ENCODE measurements around the gene EHBP1L1.

The EHBP1L1 gene

GRCh38 chr11:65585396-65586246, 9.8 kb downstream of the EHBP1L1 start:
- H3K9me3 ChIP-seq (ENCODE audit: control insufficient read depth, insufficient read depth, low read length), result no peaks in the 10 kb centered on the region
- peaks cover 7% of the 10 kb centered on the region for H3K4me1 ChIP-seq (ENCODE audit: control insufficient read depth, insufficient read depth, low read length)
- no peak overlapping the region for H3K9ac ChIP-seq (ENCODE audit: low read depth, low read length)
- no peak overlapping the region for H3K4me3 ChIP-seq (ENCODE audit: low read depth, low read length)
- no peaks in the 10 kb centered on the region for H3K36me3 ChIP-seq (ENCODE audit: control insufficient read depth, insufficient read depth, low read length)
- H3K27me3 ChIP-seq (ENCODE audit: control insufficient read depth, insufficient read depth, low read length), result peaks cover 58% of the 10 kb centered on the region

DNA sequence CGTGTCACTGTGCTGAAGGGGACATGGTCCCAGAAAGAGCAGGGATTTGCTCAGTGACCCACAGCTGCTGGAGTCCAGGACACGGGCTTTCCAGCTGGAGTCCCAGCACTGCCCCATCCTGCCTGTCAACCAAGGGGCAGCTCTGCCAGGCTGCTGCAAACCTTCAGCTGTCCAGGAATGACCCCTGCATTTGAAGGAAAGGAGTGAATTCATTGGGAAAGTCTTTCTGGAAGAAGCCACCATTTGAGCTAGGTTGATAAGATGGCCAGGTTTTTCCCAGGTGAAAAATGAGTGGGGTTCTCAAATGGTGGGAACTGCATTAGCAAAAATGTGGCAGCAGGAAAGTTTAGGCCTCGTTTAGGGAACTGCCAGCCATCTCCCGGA, 10.4 kb downstream of the EHBP1L1 start:
- H3K9ac ChIP-seq (ENCODE audit: low read depth, low read length), result no peak overlapping the region
- H3K27me3 ChIP-seq (ENCODE audit: control insufficient read depth, insufficient read depth, low read length), result peaks cover 62% of the 10 kb centered on the region
- no peaks in the 10 kb centered on the region for H3K9me3 ChIP-seq (ENCODE audit: control insufficient read depth, insufficient read depth, low read length)
- peaks cover 7% of the 10 kb centered on the region for H3K4me1 ChIP-seq (ENCODE audit: control insufficient read depth, insufficient read depth, low read length)
- H3K4me3 ChIP-seq (ENCODE audit: low read depth, low read length), result no peak overlapping the region
- H3K36me3 ChIP-seq (ENCODE audit: control insufficient read depth, insufficient read depth, low read length), result no peaks in the 10 kb centered on the region

DNA sequence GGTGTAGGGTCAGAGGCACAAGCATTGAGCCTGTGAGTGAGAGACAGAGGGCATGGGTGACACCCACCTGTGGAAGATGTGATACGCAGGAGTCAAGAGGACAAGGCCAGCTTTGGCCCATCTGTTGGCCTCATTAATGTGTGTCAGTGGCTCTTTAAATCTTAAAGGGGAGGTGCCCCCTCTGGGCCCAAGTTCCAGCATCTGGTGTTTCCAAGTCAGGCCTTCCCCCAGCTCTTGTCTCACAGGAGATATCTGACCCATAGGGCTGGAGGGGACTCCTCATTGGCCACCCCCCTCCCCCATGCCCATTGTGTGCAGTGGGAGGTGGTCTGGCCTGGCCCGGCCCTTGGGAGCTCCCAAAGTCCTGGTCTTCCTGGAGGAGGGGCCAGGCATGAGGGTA, 10.8 kb downstream of the EHBP1L1 start:
- Histone ChIP-seq H3K27me3 (ENCODE audit: control insufficient read depth, insufficient read depth, low read length) (peaks cover 63% of the 10 kb centered on the region), H3K36me3 (ENCODE audit: control insufficient read depth, insufficient read depth, low read length) (no peaks in the 10 kb centered on the region), H3K9ac (ENCODE audit: low read depth, low read length) (no peak overlapping the region), H3K4me3 (ENCODE audit: low read depth, low read length) (no peak overlapping the region), H3K9me3 (ENCODE audit: control insufficient read depth, insufficient read depth, low read length) (no peaks in the 10 kb centered on the region), H3K4me1 (ENCODE audit: control insufficient read depth, insufficient read depth, low read length) (peaks cover 7% of the 10 kb centered on the region)

DNA sequence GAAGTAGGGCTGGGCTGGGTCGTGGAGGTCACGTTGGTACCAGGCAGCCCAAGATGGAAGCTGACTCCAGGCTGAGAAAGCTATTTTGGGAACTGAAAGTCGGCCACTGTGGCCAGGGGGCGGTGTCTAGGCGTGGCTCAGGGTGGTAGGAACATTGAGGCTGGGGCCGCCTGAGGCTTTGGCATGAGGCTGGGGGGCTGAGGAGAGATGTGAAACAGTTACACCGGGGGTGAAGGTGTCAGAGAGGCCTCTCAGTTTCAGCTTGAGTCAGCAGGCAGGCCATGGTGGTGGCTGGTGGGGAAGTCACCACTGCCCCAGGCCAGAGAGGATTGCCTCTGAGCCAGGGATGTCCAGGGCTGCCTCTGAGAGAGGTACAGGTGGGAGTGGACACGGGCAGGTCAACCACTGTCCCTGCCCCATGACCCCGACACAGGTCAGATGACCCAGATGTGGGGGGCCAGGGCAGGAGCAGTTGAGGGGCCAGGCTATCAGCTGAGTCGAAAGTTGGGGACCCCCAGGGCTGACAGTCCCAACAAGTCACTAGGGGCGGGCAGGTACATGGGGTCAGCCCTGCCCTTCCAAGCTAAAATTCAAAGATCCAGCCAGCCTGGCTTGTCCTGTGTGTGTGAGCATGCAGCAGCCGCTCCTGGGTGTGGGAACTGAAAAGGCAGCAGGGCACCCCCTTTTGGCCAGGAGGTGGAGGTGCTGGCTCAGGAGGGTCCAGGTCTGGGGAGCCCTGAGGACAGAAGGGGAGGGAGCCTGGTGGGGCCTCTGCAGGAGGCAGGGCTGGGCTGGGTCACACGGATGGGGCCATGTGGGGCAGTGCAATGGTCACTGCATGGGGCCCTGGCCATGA, 12.6 kb downstream of the EHBP1L1 start:
- Histone ChIP-seq H3K4me1 (ENCODE audit: control insufficient read depth, insufficient read depth, low read length) (peaks cover 7% of the 10 kb centered on the region), H3K36me3 (ENCODE audit: control insufficient read depth, insufficient read depth, low read length) (no peaks in the 10 kb centered on the region), H3K9ac (ENCODE audit: low read depth, low read length) (no peak overlapping the region), H3K27me3 (ENCODE audit: control insufficient read depth, insufficient read depth, low read length) (peaks cover 57% of the 10 kb centered on the region), H3K4me3 (ENCODE audit: low read depth, low read length) (no peak overlapping the region), H3K9me3 (ENCODE audit: control insufficient read depth, insufficient read depth, low read length) (no peaks in the 10 kb centered on the region)

GRCh38 chr11:65589444-65590239, 13.8 kb downstream of the EHBP1L1 start:
- H3K9ac ChIP-seq (ENCODE audit: low read depth, low read length), result no peak overlapping the region
- H3K4me1 ChIP-seq (ENCODE audit: control insufficient read depth, insufficient read depth, low read length), result peaks cover 7% of the 10 kb centered on the region
- no peaks in the 10 kb centered on the region for H3K9me3 ChIP-seq (ENCODE audit: control insufficient read depth, insufficient read depth, low read length)
- peaks cover 50% of the 10 kb centered on the region for H3K27me3 ChIP-seq (ENCODE audit: control insufficient read depth, insufficient read depth, low read length)
- no peaks in the 10 kb centered on the region for H3K36me3 ChIP-seq (ENCODE audit: control insufficient read depth, insufficient read depth, low read length)
- H3K4me3 ChIP-seq (ENCODE audit: low read depth, low read length), result no peak overlapping the region

GRCh38 chr11:65590240-65590738, 14.4 kb downstream of the EHBP1L1 start:
- Histone ChIP-seq H3K9ac (ENCODE audit: low read depth, low read length) (no peak overlapping the region), H3K36me3 (ENCODE audit: control insufficient read depth, insufficient read depth, low read length) (no peaks in the 10 kb centered on the region), H3K4me3 (ENCODE audit: low read depth, low read length) (no peak overlapping the region)

DNA sequence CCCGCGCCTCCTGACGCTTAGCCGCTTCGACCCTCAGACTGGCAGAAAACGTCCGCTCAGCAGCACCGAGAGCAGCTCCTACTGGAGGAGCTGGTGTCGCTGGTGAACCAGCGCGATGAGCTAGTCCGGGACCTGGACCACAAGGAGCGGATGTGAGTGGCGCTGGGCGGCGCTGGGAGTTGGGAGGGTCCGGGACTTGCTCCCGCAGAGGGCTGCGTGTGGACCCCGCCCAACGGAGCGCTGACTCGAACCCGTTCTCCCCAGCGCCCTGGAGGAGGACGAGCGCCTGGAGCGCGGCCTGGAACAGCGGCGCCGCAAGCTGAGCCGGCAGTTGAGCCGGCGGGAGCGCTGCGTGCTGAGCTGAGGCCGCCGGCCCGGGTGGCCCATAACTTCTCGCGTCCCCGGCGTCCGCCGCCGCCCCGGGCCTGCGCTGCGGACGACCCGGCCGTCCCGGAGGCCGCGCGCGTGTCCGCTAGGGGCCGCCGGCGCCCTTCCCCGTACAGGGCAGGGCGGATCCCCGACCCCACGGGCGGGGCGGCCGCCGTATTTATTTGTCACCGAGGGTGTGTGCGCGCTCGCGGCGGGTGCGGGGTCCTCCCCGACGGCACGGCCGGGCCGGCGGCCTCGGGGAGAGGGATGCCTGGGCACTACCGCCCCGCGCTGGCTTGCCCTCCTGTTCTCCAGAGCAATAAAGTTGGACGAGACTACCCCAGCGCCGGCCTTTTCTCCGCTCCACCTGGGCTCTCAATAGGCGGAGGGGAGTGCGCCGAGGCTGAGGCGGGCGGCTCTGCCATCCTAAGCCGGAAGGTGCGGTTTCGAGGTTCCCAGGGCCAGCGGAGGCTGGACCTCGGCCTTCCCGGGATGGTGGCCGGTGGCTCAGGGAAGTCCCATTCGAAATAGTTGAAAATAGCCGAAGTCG, 16.3 kb downstream of the EHBP1L1 start:
- Histone ChIP-seq H3K9me3 (ENCODE audit: control insufficient read depth, insufficient read depth, low read length) (no peaks in the 10 kb centered on the region), H3K27me3 (ENCODE audit: control insufficient read depth, insufficient read depth, low read length) (peaks cover 31% of the 10 kb centered on the region), H3K36me3 (ENCODE audit: control insufficient read depth, insufficient read depth, low read length) (no peaks in the 10 kb centered on the region), H3K9ac (ENCODE audit: low read depth, low read length) (no peak overlapping the region), H3K4me3 (ENCODE audit: low read depth, low read length) (peak overlapping the region; percentile 63), H3K4me1 (ENCODE audit: control insufficient read depth, insufficient read depth, low read length) (peaks cover 5% of the 10 kb centered on the region)

More at GRCh38 chr11:65590240-65590738, 14.4 kb downstream of the EHBP1L1 start:
- peaks cover 7% of the 10 kb centered on the region for H3K4me1 ChIP-seq (ENCODE audit: control insufficient read depth, insufficient read depth, low read length)
- H3K9me3 ChIP-seq (ENCODE audit: control insufficient read depth, insufficient read depth, low read length), result no peaks in the 10 kb centered on the region
- H3K27me3 ChIP-seq (ENCODE audit: control insufficient read depth, insufficient read depth, low read length), result peaks cover 46% of the 10 kb centered on the region

GRCh38 chr11:65592858-65593517, 17.1 kb downstream of the EHBP1L1 start:
- H3K9ac ChIP-seq (ENCODE audit: low read depth, low read length), result no peak overlapping the region
- no peaks in the 10 kb centered on the region for H3K9me3 ChIP-seq (ENCODE audit: control insufficient read depth, insufficient read depth, low read length)
- H3K4me1 ChIP-seq (ENCODE audit: control insufficient read depth, insufficient read depth, low read length), result peaks cover 3% of the 10 kb centered on the region

GRCh38 chr11:65593518-65594414, 17.9 kb downstream of the EHBP1L1 start:
- Histone ChIP-seq H3K9ac (ENCODE audit: low read depth, low read length) (no peak overlapping the region), H3K36me3 (ENCODE audit: control insufficient read depth, insufficient read depth, low read length) (no peaks in the 10 kb centered on the region), H3K4me3 (ENCODE audit: low read depth, low read length) (no peak overlapping the region), H3K9me3 (ENCODE audit: control insufficient read depth, insufficient read depth, low read length) (no peaks in the 10 kb centered on the region), H3K27me3 (ENCODE audit: control insufficient read depth, insufficient read depth, low read length) (peaks cover 31% of the 10 kb centered on the region), H3K4me1 (ENCODE audit: control insufficient read depth, insufficient read depth, low read length) (no peaks in the 10 kb centered on the region)

More at GRCh38 chr11:65592858-65593517, 17.1 kb downstream of the EHBP1L1 start:
- H3K36me3 ChIP-seq (ENCODE audit: control insufficient read depth, insufficient read depth, low read length), result no peaks in the 10 kb centered on the region
- peak overlapping the region; percentile 63 for H3K4me3 ChIP-seq (ENCODE audit: low read depth, low read length)
- peaks cover 31% of the 10 kb centered on the region for H3K27me3 ChIP-seq (ENCODE audit: control insufficient read depth, insufficient read depth, low read length)

Data from iPS-15b (cell line).